Choroid plexus epithelial cell (primary cell): ENCODE measurements around the gene RNH1.
A peak's percentile ranks its signal among the peaks of the same experiment; 100 is the strongest.

Experiments
- DNase-seq: peaks from one replicate; pipeline ENCODE4 v3.0.0-alpha.2; 2010; ENCODE audit warnings: low read depth
- H3K4me3 ChIP-seq: 2 replicates; pipeline ENCODE4 v1.5.1; 2011; ENCODE audit warnings: low read depth, mild to moderate bottlenecking, control low read depth, low read length, moderate library complexity
- TF ChIP-seq, protein P1 (sequence below): conservative IDR thresholded peaks from 2 replicates; pipeline ENCODE4 v1.5.1; 2011; ENCODE audit warnings: low read depth, mild to moderate bottlenecking, control low read depth, inconsistent platforms, low read length, moderate library complexity

Gene RNH1

DNA sequence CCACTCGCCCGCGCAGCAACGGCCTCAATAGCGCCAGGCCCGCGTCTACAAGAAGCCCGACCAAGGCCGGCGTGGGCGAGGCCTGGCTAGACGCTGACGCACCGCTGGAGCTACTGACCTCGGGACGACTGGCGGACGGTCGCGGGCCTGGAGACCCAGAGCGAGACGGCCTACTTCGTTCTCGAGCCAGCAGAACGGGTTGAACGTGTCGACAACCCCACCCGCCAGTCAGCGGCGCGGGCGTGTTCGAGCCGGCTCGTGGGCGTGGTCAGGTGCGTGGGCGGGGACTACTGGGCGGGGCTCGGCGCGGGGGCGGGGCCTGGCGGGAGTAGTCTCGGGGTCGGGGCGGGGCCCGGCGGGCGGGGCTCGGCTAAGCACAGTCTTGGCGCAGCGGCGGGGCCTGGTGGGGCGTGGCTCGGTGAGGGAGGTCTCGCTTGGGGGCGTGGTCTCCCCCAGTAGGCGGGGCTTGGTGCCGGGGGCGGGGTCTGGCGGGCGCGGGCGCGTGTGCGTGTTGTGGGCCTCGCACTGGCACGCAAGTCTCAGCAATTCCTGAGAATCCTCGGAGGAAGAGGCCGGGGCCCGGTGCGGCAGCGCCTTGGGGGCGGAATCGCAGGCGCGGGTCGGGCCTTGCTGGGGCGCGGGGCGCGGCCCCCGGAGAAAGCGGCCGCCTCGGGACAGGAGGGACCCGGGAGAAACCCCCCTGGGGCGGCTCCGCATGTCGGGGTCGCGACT is at the start of gene RNH1:
Gene RNH1 (minus strand): TSS at position 248 of the 732 bp plus-strand sequence. CDS start 5,080 bp downstream, outside the sequence.
- TF ChIP-seq, protein P1, sequence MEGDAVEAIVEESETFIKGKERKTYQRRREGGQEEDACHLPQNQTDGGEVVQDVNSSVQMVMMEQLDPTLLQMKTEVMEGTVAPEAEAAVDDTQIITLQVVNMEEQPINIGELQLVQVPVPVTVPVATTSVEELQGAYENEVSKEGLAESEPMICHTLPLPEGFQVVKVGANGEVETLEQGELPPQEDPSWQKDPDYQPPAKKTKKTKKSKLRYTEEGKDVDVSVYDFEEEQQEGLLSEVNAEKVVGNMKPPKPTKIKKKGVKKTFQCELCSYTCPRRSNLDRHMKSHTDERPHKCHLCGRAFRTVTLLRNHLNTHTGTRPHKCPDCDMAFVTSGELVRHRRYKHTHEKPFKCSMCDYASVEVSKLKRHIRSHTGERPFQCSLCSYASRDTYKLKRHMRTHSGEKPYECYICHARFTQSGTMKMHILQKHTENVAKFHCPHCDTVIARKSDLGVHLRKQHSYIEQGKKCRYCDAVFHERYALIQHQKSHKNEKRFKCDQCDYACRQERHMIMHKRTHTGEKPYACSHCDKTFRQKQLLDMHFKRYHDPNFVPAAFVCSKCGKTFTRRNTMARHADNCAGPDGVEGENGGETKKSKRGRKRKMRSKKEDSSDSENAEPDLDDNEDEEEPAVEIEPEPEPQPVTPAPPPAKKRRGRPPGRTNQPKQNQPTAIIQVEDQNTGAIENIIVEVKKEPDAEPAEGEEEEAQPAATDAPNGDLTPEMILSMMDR, result no peak
- H3K4me3 ChIP-seq, result peak within 1 kb of the TSS; percentile 93
- DNase-seq, result peak; percentile 97

DNA sequence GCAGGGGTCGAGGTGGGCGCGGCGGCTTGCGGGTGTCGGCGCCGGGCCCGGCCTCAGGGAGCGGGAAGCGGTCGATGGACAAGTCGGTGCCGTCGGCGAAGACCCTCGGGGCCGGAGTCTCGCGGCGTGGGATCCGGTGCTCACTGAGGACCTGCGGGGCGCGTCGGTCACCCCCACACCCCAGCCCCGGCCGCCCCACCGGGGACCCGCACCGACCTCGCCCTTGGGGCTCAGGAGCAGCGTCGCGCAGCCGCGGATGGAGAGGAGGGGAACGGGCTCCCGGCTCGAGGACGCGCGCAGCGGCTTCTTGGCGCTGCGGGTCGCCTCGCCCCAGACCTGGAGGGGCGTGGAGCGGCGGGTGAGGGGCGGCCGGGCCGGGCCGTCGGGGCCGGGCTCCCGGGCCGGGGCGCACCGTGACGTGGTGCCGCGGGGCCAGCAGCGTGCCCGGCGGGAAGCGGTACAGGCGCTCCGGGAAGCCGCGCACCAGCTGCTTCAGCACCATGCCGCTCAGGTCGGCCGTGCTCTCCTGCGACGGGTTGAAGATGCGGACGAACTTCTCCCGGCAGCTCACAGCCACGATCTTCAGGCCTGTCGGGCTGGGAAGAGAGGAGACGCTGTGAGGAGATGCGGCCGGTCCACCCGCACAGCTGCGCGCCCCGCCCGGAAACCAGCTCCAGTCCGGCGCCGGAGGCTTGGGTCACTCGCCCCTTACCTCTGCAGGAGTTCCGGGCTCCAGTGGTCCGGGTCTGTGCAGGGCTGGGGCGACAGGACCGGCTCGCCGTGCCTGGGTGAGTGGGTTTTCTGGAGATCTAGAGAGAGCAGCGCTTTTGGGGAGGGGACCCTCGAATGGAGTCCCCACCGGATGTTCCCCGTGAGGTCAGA is 49.0 kb upstream of the RNH1 start:
- DNase-seq, result peak; percentile 46
- TF ChIP-seq, protein P1, result no peak
- H3K4me3 ChIP-seq, result no peak overlapping the region

GRCh38 chr11:555227-555779 is 48.3 kb upstream of the RNH1 start:
- no peak for DNase-seq
- no peak overlapping the region for H3K4me3 ChIP-seq
- TF ChIP-seq, protein P1, result no peak

DNA sequence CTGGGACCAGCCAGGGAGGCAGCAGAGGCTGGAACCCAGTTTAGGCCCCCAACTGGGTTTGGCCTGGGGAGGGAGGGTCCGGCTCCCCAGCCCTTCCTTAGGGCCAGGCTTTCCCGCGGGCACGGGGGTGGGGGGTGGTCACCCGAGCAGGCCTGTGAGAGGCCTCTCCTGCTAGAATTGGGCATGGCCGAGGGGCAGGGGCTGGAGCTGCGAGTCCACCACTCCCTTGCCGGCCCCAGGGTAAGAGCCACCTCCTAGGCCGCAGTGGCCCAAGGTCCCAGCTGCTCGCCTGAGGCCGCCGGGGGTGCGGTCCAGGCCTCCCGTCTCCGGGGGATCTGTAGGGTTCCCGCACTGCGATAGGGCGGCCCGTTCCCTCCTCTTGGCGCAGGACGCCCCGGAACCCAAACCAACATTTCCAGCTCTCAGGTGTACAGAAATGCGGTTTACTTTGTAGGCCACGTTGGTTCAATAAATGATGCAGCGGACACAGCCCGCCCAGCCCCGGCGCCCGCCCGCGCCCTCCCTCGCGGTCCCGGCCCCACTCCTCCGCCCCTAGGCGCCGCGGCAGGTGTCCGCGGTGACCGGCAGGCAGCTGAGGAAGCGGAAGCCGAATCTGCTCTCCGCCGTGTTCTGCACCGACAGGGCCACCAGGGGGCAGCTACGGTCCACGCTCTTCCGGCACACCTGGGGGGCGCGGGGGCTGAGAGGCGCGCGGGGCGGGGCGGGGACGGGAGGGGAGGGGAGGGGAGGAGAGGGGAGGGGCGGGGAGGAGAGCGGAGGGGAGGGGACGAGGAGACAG is 47.6 kb upstream of the RNH1 start:
- peak; percentile 52 for DNase-seq
- H3K4me3 ChIP-seq, result no peak overlapping the region
- TF ChIP-seq, protein P1, result peak; percentile 64

- TF ChIP-seq, protein P1, result no peak
- H3K4me3 ChIP-seq, result no peak overlapping the region
- no peak for DNase-seq
Observed at GRCh38 chr11:553988-554340, 46.9 kb upstream of the RNH1 start.

DNA sequence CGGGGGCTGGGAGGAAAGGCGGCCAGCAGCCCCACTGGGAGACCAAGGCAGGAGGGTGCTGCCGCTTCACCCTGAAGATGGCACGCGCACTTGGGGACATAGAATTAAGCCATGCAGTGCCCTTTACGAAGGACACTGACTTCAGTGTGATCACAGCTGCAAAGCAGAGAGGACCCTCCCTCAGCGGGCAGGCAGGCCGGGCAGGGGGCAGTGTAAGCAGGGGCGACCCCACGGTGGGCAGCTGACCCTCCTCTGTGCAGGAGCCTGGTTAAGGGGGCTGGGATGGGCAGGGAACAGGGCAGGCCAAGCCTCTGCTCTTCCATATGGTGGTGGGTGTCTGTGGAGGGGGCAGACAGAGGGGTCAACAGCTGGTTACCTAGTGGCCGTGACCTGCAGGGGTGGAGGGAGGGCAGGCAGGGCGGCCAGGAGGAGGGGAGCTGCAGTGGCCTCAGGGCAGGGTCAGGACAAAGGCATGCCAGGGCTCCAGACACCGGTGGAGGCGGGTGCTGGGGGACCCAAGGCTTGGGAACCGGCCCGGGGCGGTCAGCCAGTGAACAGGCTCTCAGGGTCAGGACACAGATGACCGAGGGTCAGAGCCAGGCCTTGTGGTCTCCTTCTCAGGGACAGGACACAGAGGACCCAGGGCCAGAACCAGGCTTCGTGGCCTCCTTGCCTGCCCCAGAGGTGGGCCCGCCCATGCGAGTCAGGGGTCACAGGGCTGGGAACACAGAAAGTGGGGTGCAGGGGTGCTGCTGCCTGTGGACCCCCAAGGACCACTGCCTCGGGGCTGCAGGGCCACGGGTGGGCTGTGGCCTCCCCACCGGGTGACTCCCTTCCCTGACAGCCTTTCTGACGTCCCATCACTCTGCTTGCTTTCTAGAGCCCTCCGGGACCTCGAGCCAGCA is 46.3 kb upstream of the RNH1 start:
- TF ChIP-seq, protein P1, result no peak
- no peak for DNase-seq
- H3K4me3 ChIP-seq, result no peak overlapping the region
